IMR-90 (cell line): ENCODE results near the gene TPPP3. TPM values are rescaled to one million over a fixed set of nuclear protein-coding genes. Genes with fewer than 3 reads are reported as not detected.
A peak's percentile ranks its signal among the peaks of the same experiment; 100 is the strongest.

Experiments
- ATAC-seq: fragments of 200-7000 bp; cut with Tn5 transposase; 2 replicates; pipeline ENCODE4 v1.9.1; 2020; ENCODE audit warnings: low read depth, mild to moderate bottlenecking, moderate library complexity
- BruUV-seq: library from RNA; stranded (reverse); fragments of 400-500 nt; replicated peaks from 2 replicates; lab custom pipeline; 2021; lab: Mats Ljungman, UMichigan
- CTCF ChIA-PET: fragments of 300-600 bp; formaldehyde crosslinking; extraction: SDS; loops from one replicate; lab custom pipeline; 2021; ENCODE audit warnings: antibody characterized with exemption; lab: Yijun Ruan, JAX
- POLR2A ChIA-PET: fragments of 300-600 bp; sonication (Branson Sonifier 250); formaldehyde crosslinking; loops from one replicate; lab custom pipeline; 2022; ENCODE audit warnings: antibody characterized with exemption; ENCODE audit not compliant: unreplicated experiment; lab: Charles Lee
- DNase-seq: peaks from one replicate; pipeline ENCODE4 v3.0.0; 2013
- H2AFZ ChIP-seq: replicated peaks from 2 replicates; pipeline ENCODE3; 2013; ENCODE audit warnings: low read length, mild to moderate bottlenecking; ENCODE audit not compliant: poor library complexity
- H2AK5ac ChIP-seq: 2 replicates; pipeline ENCODE4 v1.6.1; 2013; ENCODE audit warnings: low read depth, low read length, inconsistent platforms
- H2AK9ac ChIP-seq: replicated peaks from 2 replicates; pipeline ENCODE3; 2013; ENCODE audit warnings: mild to moderate bottlenecking, low read depth, low read length, moderate library complexity; ENCODE audit not compliant: poor library complexity
- H2BK120ac ChIP-seq: 2 replicates; pipeline ENCODE4 v1.6.1; 2013; ENCODE audit warnings: low read depth, low read length, inconsistent platforms
- H2BK15ac ChIP-seq: 3 replicates; pipeline ENCODE4 v1.6.1; 2013; ENCODE audit warnings: low read depth, low read length, inconsistent platforms
- H2BK20ac ChIP-seq: 2 replicates; pipeline ENCODE4 v1.6.1; 2013; ENCODE audit warnings: low read depth, mild to moderate bottlenecking, inconsistent platforms, low read length, moderate library complexity
- H2BK5ac ChIP-seq: 2 replicates; pipeline ENCODE4 v1.6.1; 2013; ENCODE audit warnings: mild to moderate bottlenecking, low read depth, low read length, inconsistent platforms; ENCODE audit not compliant: poor library complexity, severe bottlenecking
- H3K14ac ChIP-seq: replicated peaks from 2 replicates; pipeline ENCODE4 v1.6.1; 2013; ENCODE audit warnings: low read depth, low read length, inconsistent platforms
- H3K18ac ChIP-seq: 2 replicates; pipeline ENCODE4 v1.6.1; 2013; ENCODE audit warnings: low read depth, low read length, control low read depth
- H3K23ac ChIP-seq: 2 replicates; pipeline ENCODE4 v1.6.1; 2013; ENCODE audit warnings: low read depth, low read length, inconsistent platforms
- H3K27ac ChIP-seq: 2 replicates; pipeline ENCODE4 v1.5.1; 2013; ENCODE audit warnings: mild to moderate bottlenecking, control low read depth, low read length; ENCODE audit not compliant: insufficient read depth
- H3K27me3 ChIP-seq: 2 replicates; pipeline ENCODE4 v1.6.1; 2013; ENCODE audit warnings: low read length; ENCODE audit not compliant: control insufficient read depth, insufficient read depth
- H3K36me3 ChIP-seq: 2 replicates; pipeline ENCODE4 v1.6.1; 2013; ENCODE audit warnings: low read length, mixed read lengths; ENCODE audit not compliant: control insufficient read depth, insufficient read depth
- H3K4ac ChIP-seq: 2 replicates; pipeline ENCODE4 v1.6.1; 2013; ENCODE audit warnings: low read depth, low read length, inconsistent platforms
- H3K4me1 ChIP-seq: 2 replicates; pipeline ENCODE4 v1.6.1; 2013; ENCODE audit warnings: low read length, mixed read lengths; ENCODE audit not compliant: control insufficient read depth, insufficient read depth
- H3K4me2 ChIP-seq: 2 replicates; pipeline ENCODE4 v1.6.1; 2013; ENCODE audit warnings: low read depth, mild to moderate bottlenecking, control low read depth, low read length, moderate library complexity
- H3K4me3 ChIP-seq: 2 replicates; pipeline ENCODE4 v1.5.1; 2013; ENCODE audit warnings: low read depth, mild to moderate bottlenecking, control low read depth, low read length, moderate library complexity; ENCODE audit not compliant: insufficient read depth
- H3K56ac ChIP-seq: 2 replicates; pipeline ENCODE4 v1.6.1; 2013; ENCODE audit warnings: low read length, inconsistent platforms; ENCODE audit not compliant: insufficient read depth; ENCODE audit errors: extremely low read depth
- H3K79me1 ChIP-seq, 2 experiments: 2 replicates each; pipeline ENCODE4 v1.6.1; 2013; ENCODE audit warnings: low read length in 2 of 2, inconsistent platforms in 1 of 2, low read depth in 1 of 2
- H3K9ac ChIP-seq: 2 replicates; pipeline ENCODE4 v1.6.1; 2013; ENCODE audit warnings: low read depth, low read length, control low read depth
- H3K9me1 ChIP-seq: 2 replicates; pipeline ENCODE4 v1.6.1; 2013; ENCODE audit warnings: low read length, inconsistent platforms; ENCODE audit not compliant: insufficient read depth
- H3K9me3 ChIP-seq: 2 replicates; pipeline ENCODE4 v1.6.1; 2013; ENCODE audit warnings: low read length; ENCODE audit not compliant: control insufficient read depth, insufficient read depth
- H4K20me1 ChIP-seq: 2 replicates; pipeline ENCODE4 v1.6.1; 2013; ENCODE audit warnings: low read length, inconsistent platforms; ENCODE audit not compliant: insufficient read depth
- H4K5ac ChIP-seq: 2 replicates; pipeline ENCODE4 v1.6.1; 2013; ENCODE audit warnings: mild to moderate bottlenecking, low read depth, low read length, control low read depth
- H4K8ac ChIP-seq, 2 experiments: 2 replicates each; pipeline ENCODE4 v1.6.1; 2013; ENCODE audit warnings: low read depth in 2 of 2, low read length in 2 of 2, control low read depth in 1 of 2, inconsistent platforms in 1 of 2
- H4K91ac ChIP-seq: 2 replicates; pipeline ENCODE4 v1.6.1; 2013; ENCODE audit warnings: low read depth, low read length, inconsistent platforms; ENCODE audit not compliant: insufficient read depth
- BHLHE40 ChIP-seq: fragments of 150-350 bp; IDR thresholded peaks from 2 replicates; pipeline ENCODE4 v1.6.1; 2016; ENCODE audit warnings: mild to moderate bottlenecking, low read depth, low read length
- CEBPB ChIP-seq: IDR thresholded peaks from 2 replicates; pipeline ENCODE4 v1.6.1; 2012; ENCODE audit warnings: low read depth, low read length, improper control_type of control experiment
- FOS ChIP-seq: fragments of 150-350 bp; IDR thresholded peaks from 2 replicates; pipeline ENCODE4 v1.6.1; 2016; ENCODE audit warnings: low read depth, low read length
- MXI1 ChIP-seq: IDR thresholded peaks from 2 replicates; pipeline ENCODE4 v1.6.1; 2012; ENCODE audit warnings: low read depth, mild to moderate bottlenecking, low read length, moderate library complexity, borderline replicate concordance
- WGBS, 2 experiments: methylation state at CpG; one replicate each; pipeline versions ENCODE4 v1.1.5 to v1.1.7; 2013; ENCODE audit warnings: missing lambda C conversion rate in 2 of 2; ENCODE audit not compliant: insufficient read length in 1 of 2; ENCODE audit errors: extremely low coverage in 2 of 2; 5-methylcytosine and 5-hydroxymethylcytosine counted together
- dilution Hi-C: fragments of 300-500 bp; cut with HindIII; formaldehyde crosslinking; loops from one replicate; pipeline ENCODE4 v1.14.3; 2018; ENCODE audit warnings: low sequenced_read_pairs; ENCODE audit not compliant: unreplicated experiment
- in situ Hi-C: fragments of 300-500 bp; cut with MboI; formaldehyde crosslinking; loops from 3 replicates; pipeline ENCODE4 v1.14.3; 2019; ENCODE audit warnings: low sequenced_read_pairs, inconsistent platforms, mixed read lengths
- intact Hi-C: fragments of 100-400 bp; cut with micrococcal nuclease; formaldehyde crosslinking; loops from 2 replicates; pipeline ENCODE4 v1.10.0; 2022
- polyA plus RNA-seq, 3 experiments: library from polyadenylated mRNA; depleted of rRNA; stranded (reverse); fragments of >200 nt; gene quantifications; 2 replicates each; pipeline ENCODE4 v1.2.3, GENCODE V29; 2012; ENCODE audit warnings: low replicate concordance in 1 of 3
- total RNA-seq: library from RNA; depleted of rRNA; stranded (reverse); fragments of >200 nt; gene quantifications from 2 replicates; pipeline ENCODE4 v1.2.3, GENCODE V29; 2012
- TF ChIP-seq, protein P1 (sequence below): fragments of 150-350 bp; IDR thresholded peaks from 2 replicates; pipeline ENCODE4 v1.6.1; 2017; ENCODE audit warnings: mild to moderate bottlenecking, antibody characterized with exemption, low read length, low read depth

The TPPP3 gene
- total and polyA plus RNA-seq, 2 of the 4 experiments (the other 2 are of a cell fraction) = 0.54 to 2.4 TPM

DNA sequence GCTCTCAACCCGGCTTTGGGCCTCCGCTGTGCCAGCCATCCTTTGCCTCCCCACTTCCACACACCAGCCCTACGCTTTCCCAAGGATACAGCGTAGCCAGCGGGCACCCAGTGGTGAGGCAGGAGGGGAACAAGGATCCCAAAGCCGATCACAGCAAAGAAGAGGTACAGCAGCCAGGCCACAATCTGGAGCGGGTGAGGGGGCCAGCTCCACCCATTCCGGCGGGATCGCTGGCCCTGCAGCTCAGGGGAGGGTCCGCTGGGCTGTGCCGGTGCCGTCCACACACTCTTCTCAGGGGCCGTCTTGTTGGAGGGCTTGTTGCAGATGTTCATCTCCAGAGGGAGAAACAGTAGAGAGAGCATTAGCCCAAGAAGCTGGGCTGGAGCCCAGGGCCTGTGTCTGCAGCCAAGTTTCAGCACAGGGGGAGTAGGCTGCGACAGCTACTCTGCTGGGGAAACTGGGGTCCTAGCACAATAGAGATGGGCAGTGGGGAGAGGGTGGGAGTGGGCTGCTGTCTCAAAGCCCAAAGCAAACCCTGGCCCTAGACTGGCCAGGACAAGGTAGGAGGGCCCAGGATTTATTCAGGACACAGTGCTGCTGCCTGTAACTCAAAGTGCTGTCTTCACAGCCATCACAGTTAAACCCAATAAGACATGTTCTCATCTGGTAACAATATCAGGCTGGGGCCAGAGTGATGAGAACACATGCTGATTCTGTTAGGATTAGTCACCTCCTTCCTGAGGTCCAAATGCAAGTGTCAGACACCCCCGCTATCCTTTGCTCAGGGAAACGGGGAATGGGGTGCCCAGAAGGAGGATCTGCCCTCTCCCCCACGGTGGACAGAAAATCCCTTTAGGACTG is 13.0 kb upstream of the TPPP3 start:
- Histone ChIP-seq H2BK120ac (peak overlapping the region; percentile 76), H3K14ac (peak overlapping the region; percentile 62; the same call in 1 of the 2 replicates), H4K8ac (peak overlapping the region in 1 of 2 experiments; percentile 60; a peak in 2 of 4 replicates), H3K4ac (peak overlapping the region; percentile 66), H3K4me1 (peaks cover 17% of the 10 kb centered on the region), H3K9ac (peak overlapping the region; percentile 12; the same call in 1 of the 2 replicates), H3K27me3 (no peaks in the 10 kb centered on the region), H2BK20ac (peak overlapping the region; percentile 38; the same call in 1 of the 2 replicates), H3K4me3 (no peak overlapping the region), H3K79me1 (peaks cover 0 to 10% of the 10 kb centered on the region in 2 experiments; a peak in 2 of 4 replicates), H2AK9ac (peak overlapping the region; percentile 82), H3K23ac (peak overlapping the region; percentile 66; the same call in 1 of the 2 replicates), H3K4me2 (no peak overlapping the region; the same call in 1 of the 2 replicates), H3K56ac (no peak overlapping the region), H2BK5ac (peak overlapping the region; percentile 59), H3K27ac (peak overlapping the region; percentile 42), H3K36me3 (no peaks in the 10 kb centered on the region), H2AFZ (peak overlapping the region; percentile 88), H3K18ac (peak overlapping the region; percentile 50), H3K9me3 (no peaks in the 10 kb centered on the region), H4K20me1 (no peaks in the 10 kb centered on the region), H4K91ac (peak overlapping the region; percentile 69), H2BK15ac (peak overlapping the region; percentile 13; the same call in 1 of the 3 replicates), H3K9me1 (peaks cover 12% of the 10 kb centered on the region), H2AK5ac (peak overlapping the region; percentile 84), H4K5ac (peak overlapping the region; percentile 15)
- DNase-seq (peak; percentile 91), ATAC-seq (peak; percentile 92)
- WGBS, 2 experiments = 47% methylated on average over 6 of the region's 18 CpGs; no CpG with 5 or more reads in 1 of the 2 experiments
- TF ChIP-seq, protein P1, sequence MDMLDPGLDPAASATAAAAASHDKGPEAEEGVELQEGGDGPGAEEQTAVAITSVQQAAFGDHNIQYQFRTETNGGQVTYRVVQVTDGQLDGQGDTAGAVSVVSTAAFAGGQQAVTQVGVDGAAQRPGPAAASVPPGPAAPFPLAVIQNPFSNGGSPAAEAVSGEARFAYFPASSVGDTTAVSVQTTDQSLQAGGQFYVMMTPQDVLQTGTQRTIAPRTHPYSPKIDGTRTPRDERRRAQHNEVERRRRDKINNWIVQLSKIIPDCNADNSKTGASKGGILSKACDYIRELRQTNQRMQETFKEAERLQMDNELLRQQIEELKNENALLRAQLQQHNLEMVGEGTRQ = 0 out of 2 replicates have a peak, but pooled peaks have one; percentile 12
- TF ChIP-seq BHLHE40 = no peak
- TF ChIP-seq CEBPB = 0 out of 2 replicates have a peak, but pooled peaks have one; percentile 12
- 0 out of 2 replicates have a peak, but pooled peaks have one; percentile 44 for TF ChIP-seq MXI1
- peak; percentile 74 for TF ChIP-seq FOS
- dilution Hi-C loops = no loop called here
- in situ Hi-C loops = no loop called here
- POLR2A ChIA-PET = no interaction called here
- BruUV-seq = no TSS peak
- CTCF ChIA-PET = interaction anchor here (0.9 to 1.8 kb wide), 2 partner anchors 21 to 60 kb away, joined by 3 to 5 read pairs; no protein-coding TSS in a partner anchor
- intact Hi-C loops = no loop called here
